Right atrium auricular region (tissue), 2 donors: ENCODE measurements around the gene TMCC3. TPM values are rescaled to one million over a fixed set of nuclear protein-coding genes. Genes with fewer than 3 reads are reported as not detected.
"Not testable (repeated sequence)": the region's sequence is repeated elsewhere in the genome, so short reads cannot be mapped to it uniquely, and the experiment has no call there.

Experiments used
- DNase-seq: peaks from one replicate; pipeline ENCODE4 v3.0.0-alpha.2; 2019; ENCODE audit warnings: low spot score
- H3K27ac ChIP-seq, 2 donors: fragments of 200-600 bp; sonication (generic); 1 replicate in 1 of 2; 2 replicates in 1 of 2; pipeline ENCODE4 v1.5.1; 2016 to 2019
- H3K27me3 ChIP-seq, 2 donors: fragments of 200-600 bp; sonication (generic); one replicate each; pipeline versions ENCODE4 v1.5.1 to v1.6.0; 2017 to 2019
- H3K36me3 ChIP-seq: fragments of 200-600 bp; sonication (generic); one replicate; pipeline ENCODE4 v1.5.1; 2016
- H3K4me1 ChIP-seq, 2 donors: fragments of 200-600 bp; sonication (generic); one replicate each; pipeline versions ENCODE4 v1.5.1 to v1.6.0; 2017 to 2019
- H3K4me3 ChIP-seq, 2 donors: fragments of 200-600 bp; sonication (generic); 1 replicate in 1 of 2; 2 replicates in 1 of 2; pipeline ENCODE4 v1.5.1; 2017 to 2019; ENCODE audit warnings: mild to moderate bottlenecking in 1 of 2, moderate library complexity in 1 of 2
- H3K9me3 ChIP-seq, 2 donors: fragments of 200-600 bp; sonication (generic); one replicate each; pipeline ENCODE4 v1.5.1; 2019
- total RNA-seq, 2 donors: library from RNA; depleted of rRNA; stranded (reverse); fragments of >200 nt; gene quantifications; one replicate each; pipeline ENCODE4 v1.1.0, GENCODE V29; 2016
- TF ChIP-seq, protein P1 (sequence below), 2 donors: fragments of 200-600 bp; sonication (generic); IDR thresholded peaks; one replicate each; pipeline ENCODE4 v1.5.1; 2019; ENCODE audit warnings: antibody characterized with exemption in 2 of 2

The TMCC3 gene
- total RNA-seq, 2 donors from 2014 or later: 4.4 to 4.7 TPM

DNA sequence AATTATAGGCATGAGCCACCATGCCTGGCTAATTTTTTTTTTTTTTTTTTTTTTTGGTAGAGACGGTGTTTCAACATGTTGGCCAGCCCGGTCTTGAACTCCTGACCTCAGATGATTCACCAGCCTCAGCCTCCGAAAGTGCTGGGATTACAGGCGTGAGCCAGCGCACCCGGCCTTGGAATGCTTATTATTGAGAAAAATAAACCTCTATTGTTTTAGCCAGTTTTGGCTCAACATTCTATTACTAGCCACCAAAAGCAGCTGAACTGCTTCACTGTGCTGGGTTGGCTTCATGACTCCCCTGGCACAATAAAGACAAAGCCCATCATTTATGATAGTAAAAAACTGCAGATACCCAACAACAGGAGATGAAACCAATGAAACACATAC lies 97.2 kb downstream of the TMCC3 start:
- no peak overlapping the region for H3K4me3 ChIP-seq
- H3K4me1 ChIP-seq: no peaks in the 10 kb centered on the region
- DNase-seq: peak; percentile 61
- H3K27ac ChIP-seq: no peak overlapping the region
- no peaks in the 10 kb centered on the region for H3K9me3 ChIP-seq
- H3K36me3 ChIP-seq: no peaks in the 10 kb centered on the region
- TF ChIP-seq, protein P1, sequence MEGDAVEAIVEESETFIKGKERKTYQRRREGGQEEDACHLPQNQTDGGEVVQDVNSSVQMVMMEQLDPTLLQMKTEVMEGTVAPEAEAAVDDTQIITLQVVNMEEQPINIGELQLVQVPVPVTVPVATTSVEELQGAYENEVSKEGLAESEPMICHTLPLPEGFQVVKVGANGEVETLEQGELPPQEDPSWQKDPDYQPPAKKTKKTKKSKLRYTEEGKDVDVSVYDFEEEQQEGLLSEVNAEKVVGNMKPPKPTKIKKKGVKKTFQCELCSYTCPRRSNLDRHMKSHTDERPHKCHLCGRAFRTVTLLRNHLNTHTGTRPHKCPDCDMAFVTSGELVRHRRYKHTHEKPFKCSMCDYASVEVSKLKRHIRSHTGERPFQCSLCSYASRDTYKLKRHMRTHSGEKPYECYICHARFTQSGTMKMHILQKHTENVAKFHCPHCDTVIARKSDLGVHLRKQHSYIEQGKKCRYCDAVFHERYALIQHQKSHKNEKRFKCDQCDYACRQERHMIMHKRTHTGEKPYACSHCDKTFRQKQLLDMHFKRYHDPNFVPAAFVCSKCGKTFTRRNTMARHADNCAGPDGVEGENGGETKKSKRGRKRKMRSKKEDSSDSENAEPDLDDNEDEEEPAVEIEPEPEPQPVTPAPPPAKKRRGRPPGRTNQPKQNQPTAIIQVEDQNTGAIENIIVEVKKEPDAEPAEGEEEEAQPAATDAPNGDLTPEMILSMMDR (IDR thresholded peaks at IDR 0.05): no peak
- no peaks in the 10 kb centered on the region for H3K27me3 ChIP-seq

GRCh38 chr12:94551810-94552209 lies 98.5 kb downstream of the TMCC3 start:
- no peaks in the 10 kb centered on the region for H3K36me3 ChIP-seq
- no peak for DNase-seq
- H3K4me3 ChIP-seq: no peak overlapping the region
- no peaks in the 10 kb centered on the region for H3K4me1 ChIP-seq
- H3K9me3 ChIP-seq: no peaks in the 10 kb centered on the region
- no peaks in the 10 kb centered on the region for H3K27me3 ChIP-seq
- no peak overlapping the region for H3K27ac ChIP-seq
- TF ChIP-seq, protein P1 (IDR thresholded peaks at IDR 0.05): no peak

- TF ChIP-seq, protein P1 (IDR thresholded peaks at IDR 0.05): no peak
These were observed 99.4 kb downstream of the TMCC3 start for GRCh38 chr12:94550964-94551363.

GRCh38 chr12:94548833-94549232 lies 101.5 kb downstream of the TMCC3 start:
- H3K27me3 ChIP-seq, H3K9me3 ChIP-seq, H3K4me3 ChIP-seq, H3K36me3 ChIP-seq, DNase-seq, H3K27ac ChIP-seq, H3K4me1 ChIP-seq: not testable (repeated sequence)

More at GRCh38 chr12:94550964-94551363, 99.4 kb downstream of the TMCC3 start:
- DNase-seq: no peak
- Histone ChIP-seq H3K36me3 (no peaks in the 10 kb centered on the region), H3K4me1 (no peaks in the 10 kb centered on the region), H3K27me3 (no peaks in the 10 kb centered on the region), H3K27ac (no peak overlapping the region), H3K9me3 (no peaks in the 10 kb centered on the region), H3K4me3 (no peak overlapping the region)

DNA sequence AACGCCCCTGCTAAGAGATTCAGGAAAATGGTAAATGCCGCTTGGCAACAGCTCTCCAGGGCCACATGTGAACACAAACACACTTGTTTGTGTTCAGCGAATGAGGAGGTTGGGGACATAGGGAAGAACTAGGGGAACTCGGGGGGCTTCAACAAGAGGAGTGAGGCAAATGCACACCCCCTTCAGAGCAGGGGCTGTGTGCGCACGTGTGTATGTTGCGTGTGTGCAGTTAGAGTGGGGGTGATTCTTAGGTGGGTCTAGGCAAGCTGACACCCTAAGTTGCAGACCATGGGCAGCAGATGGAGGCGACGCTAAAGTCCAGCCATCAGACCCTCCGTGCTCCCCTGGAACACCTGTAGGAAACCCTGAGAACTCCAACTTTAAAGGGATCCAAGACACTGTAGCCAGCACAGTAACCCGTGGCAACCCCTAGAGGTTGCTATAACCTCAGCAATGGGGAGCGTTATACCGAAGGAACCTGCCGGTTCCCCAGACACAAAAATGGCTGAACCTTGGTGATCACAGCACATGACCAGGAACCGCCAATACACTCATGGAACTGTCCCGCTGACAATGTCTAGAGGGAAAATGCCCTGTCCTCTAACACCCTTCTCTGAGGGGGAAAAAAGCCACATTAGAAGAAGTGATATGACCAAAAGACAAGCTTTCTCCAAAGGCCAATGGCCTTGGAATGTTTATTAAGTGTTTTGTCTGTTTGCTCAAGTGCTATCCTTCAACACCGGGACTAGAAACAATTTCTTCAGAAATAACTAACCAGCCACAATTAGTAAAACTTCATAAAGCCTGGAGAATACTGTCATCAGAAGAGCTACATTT lies 104.2 kb downstream of the TMCC3 start:
- no peak for DNase-seq
- Histone ChIP-seq H3K4me3 (no peak overlapping the region), H3K36me3 (no peaks in the 10 kb centered on the region), H3K9me3 (no peaks in the 10 kb centered on the region), H3K27me3 (no peaks in the 10 kb centered on the region), H3K4me1 (no peaks in the 10 kb centered on the region), H3K27ac (no peak overlapping the region)
- TF ChIP-seq, protein P1 (IDR thresholded peaks at IDR 0.05): peak; percentile 49 to 90

GRCh38 chr12:94544355-94544754 lies 106.0 kb downstream of the TMCC3 start:
- no peaks in the 10 kb centered on the region for H3K27me3 ChIP-seq
- no peak for DNase-seq
- no peaks in the 10 kb centered on the region for H3K36me3 ChIP-seq
- no peak overlapping the region for H3K27ac ChIP-seq
- TF ChIP-seq, protein P1 (IDR thresholded peaks at IDR 0.05): no peak
- no peak overlapping the region for H3K4me3 ChIP-seq
- H3K9me3 ChIP-seq: no peaks in the 10 kb centered on the region
- H3K4me1 ChIP-seq: no peaks in the 10 kb centered on the region
